ENCODE results near the gene ZNF586.
"Not testable (repeated sequence)": the region's sequence is repeated elsewhere in the genome, so short reads cannot be mapped to it uniquely, and the experiment has no call there.

DNA sequence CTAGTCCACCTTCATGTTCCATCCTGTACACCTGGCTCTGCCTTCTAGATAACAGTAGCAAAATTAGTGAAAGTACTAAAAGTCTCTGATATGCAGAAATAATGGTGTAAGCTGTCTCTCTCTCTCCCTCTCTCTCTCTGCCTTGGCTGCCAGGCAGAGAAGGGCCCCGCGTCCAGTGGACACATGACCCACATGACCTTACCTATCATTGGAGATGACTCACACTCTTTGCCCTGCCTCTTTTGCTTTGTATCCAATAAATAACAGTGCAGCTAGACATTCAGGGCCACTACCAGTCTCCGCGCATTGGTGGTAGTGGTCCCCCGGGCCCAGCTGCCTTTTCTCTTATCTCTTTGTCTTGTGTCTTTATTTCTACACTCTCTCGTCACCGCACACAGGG lies 30.7 kb upstream of the ZNF586 start:
- TF ChIP-seq POLR2AphosphoS5, POLR2A, EP300 (IDR thresholded peaks at IDR 0.05): not testable (repeated sequence)
- TF ChIP-seq, protein P1, sequence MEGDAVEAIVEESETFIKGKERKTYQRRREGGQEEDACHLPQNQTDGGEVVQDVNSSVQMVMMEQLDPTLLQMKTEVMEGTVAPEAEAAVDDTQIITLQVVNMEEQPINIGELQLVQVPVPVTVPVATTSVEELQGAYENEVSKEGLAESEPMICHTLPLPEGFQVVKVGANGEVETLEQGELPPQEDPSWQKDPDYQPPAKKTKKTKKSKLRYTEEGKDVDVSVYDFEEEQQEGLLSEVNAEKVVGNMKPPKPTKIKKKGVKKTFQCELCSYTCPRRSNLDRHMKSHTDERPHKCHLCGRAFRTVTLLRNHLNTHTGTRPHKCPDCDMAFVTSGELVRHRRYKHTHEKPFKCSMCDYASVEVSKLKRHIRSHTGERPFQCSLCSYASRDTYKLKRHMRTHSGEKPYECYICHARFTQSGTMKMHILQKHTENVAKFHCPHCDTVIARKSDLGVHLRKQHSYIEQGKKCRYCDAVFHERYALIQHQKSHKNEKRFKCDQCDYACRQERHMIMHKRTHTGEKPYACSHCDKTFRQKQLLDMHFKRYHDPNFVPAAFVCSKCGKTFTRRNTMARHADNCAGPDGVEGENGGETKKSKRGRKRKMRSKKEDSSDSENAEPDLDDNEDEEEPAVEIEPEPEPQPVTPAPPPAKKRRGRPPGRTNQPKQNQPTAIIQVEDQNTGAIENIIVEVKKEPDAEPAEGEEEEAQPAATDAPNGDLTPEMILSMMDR (IDR thresholded peaks at IDR 0.05) = not testable (repeated sequence)

All from upper lobe of left lung (tissue), 4 donors.